Mesendoderm (in vitro differentiated cells): Measurements from ENCODE around the gene STOML1.

Experiments
- DNase-seq: peaks from one replicate; pipeline ENCODE4 v3.0.0; 2013
- H2AK5ac ChIP-seq: 2 replicates; pipeline ENCODE4 v1.6.1; 2013; ENCODE audit warnings: low read length, inconsistent platforms
- H2BK120ac ChIP-seq: 2 replicates; pipeline ENCODE4 v1.6.1; 2013; ENCODE audit warnings: low read depth, mild to moderate bottlenecking, low read length, moderate library complexity, mixed read lengths
- H2BK15ac ChIP-seq: replicated peaks from 2 replicates; pipeline ENCODE4 v1.6.1; 2013; ENCODE audit warnings: low read depth, mild to moderate bottlenecking, moderate library complexity
- H2BK5ac ChIP-seq: 2 replicates; pipeline ENCODE4 v1.6.1; 2013; ENCODE audit warnings: low read length, inconsistent platforms
- H3K18ac ChIP-seq: 2 replicates; pipeline ENCODE4 v1.6.1; 2013; ENCODE audit warnings: mild to moderate bottlenecking, low read length, mixed read lengths
- H3K23ac ChIP-seq: one replicate; pipeline ENCODE4 v1.6.1; 2013; ENCODE audit warnings: low read length
- H3K27ac ChIP-seq: 2 replicates; pipeline ENCODE4 v1.5.1; 2013; ENCODE audit warnings: low read depth, mild to moderate bottlenecking, inconsistent platforms, low read length, moderate library complexity
- H3K27me3 ChIP-seq: 2 replicates; pipeline ENCODE4 v1.6.1; 2013; ENCODE audit warnings: low read length, control low read depth, mild to moderate bottlenecking, inconsistent platforms; ENCODE audit not compliant: insufficient read depth, poor library complexity
- H3K36me3 ChIP-seq: 2 replicates; pipeline ENCODE4 v1.6.1; 2013; ENCODE audit warnings: low read length, inconsistent platforms; ENCODE audit not compliant: control insufficient read depth, insufficient read depth
- H3K4ac ChIP-seq: one replicate; pipeline ENCODE4 v1.6.1; 2013; ENCODE audit warnings: low read depth, mild to moderate bottlenecking, low read length, moderate library complexity
- H3K4me1 ChIP-seq: 2 replicates; pipeline ENCODE4 v1.6.1; 2013; ENCODE audit warnings: low read depth, low read length, inconsistent platforms; ENCODE audit not compliant: control insufficient read depth
- H3K4me2 ChIP-seq: 2 replicates; pipeline ENCODE4 v1.6.1; 2013; ENCODE audit warnings: low read length
- H3K4me3 ChIP-seq: 2 replicates; pipeline ENCODE4 v1.5.1; 2013; ENCODE audit warnings: mild to moderate bottlenecking, low read length
- H3K56ac ChIP-seq: one replicate; pipeline ENCODE4 v1.6.1; 2013; ENCODE audit warnings: low read length
- H3K79me1 ChIP-seq: 2 replicates; pipeline ENCODE4 v1.6.1; 2013; ENCODE audit warnings: low read length, inconsistent platforms
- H3K79me2 ChIP-seq: 2 replicates; pipeline ENCODE4 v1.6.1; 2013; ENCODE audit warnings: mild to moderate bottlenecking, low read length; ENCODE audit not compliant: control insufficient read depth, insufficient read depth
- H3K9ac ChIP-seq: 2 replicates; pipeline ENCODE4 v1.6.1; 2013; ENCODE audit warnings: low read length, inconsistent platforms
- H4K5ac ChIP-seq: one replicate; pipeline ENCODE4 v1.6.1; 2013; ENCODE audit warnings: low read length
- H4K8ac ChIP-seq: one replicate; pipeline ENCODE4 v1.6.1; 2013; ENCODE audit warnings: low read depth, mild to moderate bottlenecking, control low read depth, low read length, moderate library complexity
- WGBS: extraction: QIAGEN DNeasy Blood & Tissue Kit; methylation state at CpG from one replicate; pipeline ENCODE4 v1.1.7; 2013; ENCODE audit warnings: low lambda C conversion rate, missing lambda C conversion rate; ENCODE audit not compliant: insufficient coverage; ENCODE audit errors: extremely low coverage; 5-methylcytosine and 5-hydroxymethylcytosine counted together

The STOML1 gene

GRCh38 chr15:74037171-74038117, 45.3 kb upstream of the STOML1 start:
- Histone ChIP-seq H3K18ac (no peak overlapping the region), H3K56ac (no peak overlapping the region), H3K36me3 (peaks cover 2% of the 10 kb centered on the region), H2BK15ac (no peak overlapping the region), H3K4me3 (no peak overlapping the region), H3K79me2 (no peaks in the 10 kb centered on the region), H4K5ac (no peak overlapping the region), H3K4ac (no peak overlapping the region), H4K8ac (no peak overlapping the region), H3K79me1 (no peaks in the 10 kb centered on the region), H3K23ac (no peak overlapping the region), H3K27me3 (no peaks in the 10 kb centered on the region), H2BK120ac (no peak overlapping the region), H3K27ac (no peak overlapping the region), H2AK5ac (no peak overlapping the region), H3K4me2 (no peak overlapping the region), H2BK5ac (no peak overlapping the region), H3K9ac (no peak overlapping the region), H3K4me1 (peaks cover 4% of the 10 kb centered on the region)
- WGBS: no CpG with 5 or more reads among the region's 21 CpGs
- DNase-seq: no peak

- H2AK5ac ChIP-seq: no peak overlapping the region
- H2BK15ac ChIP-seq: no peak overlapping the region
- no peaks in the 10 kb centered on the region for H3K79me1 ChIP-seq
- peaks cover 4% of the 10 kb centered on the region for H3K4me1 ChIP-seq
- no peak overlapping the region for H3K4ac ChIP-seq
- H3K56ac ChIP-seq: no peak overlapping the region
- H3K23ac ChIP-seq: no peak overlapping the region
- no CpG with 5 or more reads among the region's 21 CpGs for WGBS
- H3K9ac ChIP-seq: no peak overlapping the region
- H3K27ac ChIP-seq: no peak overlapping the region
- H3K18ac ChIP-seq: no peak overlapping the region
- no peak overlapping the region for H3K4me3 ChIP-seq
- H2BK120ac ChIP-seq: no peak overlapping the region
- H3K79me2 ChIP-seq: no peaks in the 10 kb centered on the region
- H2BK5ac ChIP-seq: no peak overlapping the region
- no peak overlapping the region for H4K8ac ChIP-seq
- H4K5ac ChIP-seq: no peak overlapping the region
- H3K27me3 ChIP-seq: no peaks in the 10 kb centered on the region
- peak; percentile 89 for DNase-seq
- H3K4me2 ChIP-seq: no peak overlapping the region
- H3K36me3 ChIP-seq: peaks cover 2% of the 10 kb centered on the region
Measured at GRCh38 chr15:74036271-74037170, 44.4 kb upstream of the STOML1 start.

GRCh38 chr15:74035121-74036017, 43.3 kb upstream of the STOML1 start:
- Histone ChIP-seq H3K36me3 (peaks cover 2% of the 10 kb centered on the region), H3K27ac (no peak overlapping the region), H2AK5ac (no peak overlapping the region), H3K27me3 (no peaks in the 10 kb centered on the region), H3K4me2 (no peak overlapping the region), H3K9ac (no peak overlapping the region), H3K79me1 (no peaks in the 10 kb centered on the region), H3K4ac (no peak overlapping the region), H2BK5ac (no peak overlapping the region), H3K56ac (no peak overlapping the region), H3K4me1 (peaks cover 2% of the 10 kb centered on the region), H3K18ac (no peak overlapping the region), H2BK15ac (no peak overlapping the region), H4K8ac (no peak overlapping the region), H3K23ac (no peak overlapping the region), H3K4me3 (no peak overlapping the region), H4K5ac (no peak overlapping the region), H3K79me2 (no peaks in the 10 kb centered on the region), H2BK120ac (no peak overlapping the region)
- no CpG with 5 or more reads among the region's 28 CpGs for WGBS
- DNase-seq: no peak

- WGBS: no CpG with 5 or more reads among the region's 10 CpGs
- no peak overlapping the region for H3K9ac ChIP-seq
- no peak overlapping the region for H3K4me3 ChIP-seq
- no peaks in the 10 kb centered on the region for H3K79me2 ChIP-seq
- no peak overlapping the region for H3K4me2 ChIP-seq
- no peaks in the 10 kb centered on the region for H3K27me3 ChIP-seq
- H3K4me1 ChIP-seq: no peaks in the 10 kb centered on the region
- H3K56ac ChIP-seq: no peak overlapping the region
- no peak overlapping the region for H2BK120ac ChIP-seq
- no peak overlapping the region for H3K23ac ChIP-seq
- peaks cover 2% of the 10 kb centered on the region for H3K36me3 ChIP-seq
- no peak overlapping the region for H4K8ac ChIP-seq
- H3K27ac ChIP-seq: no peak overlapping the region
- no peaks in the 10 kb centered on the region for H3K79me1 ChIP-seq
- no peak for DNase-seq
- no peak overlapping the region for H3K4ac ChIP-seq
- no peak overlapping the region for H2BK15ac ChIP-seq
- H2AK5ac ChIP-seq: no peak overlapping the region
- H3K18ac ChIP-seq: no peak overlapping the region
- no peak overlapping the region for H4K5ac ChIP-seq
- H2BK5ac ChIP-seq: no peak overlapping the region
Measured at GRCh38 chr15:74034206-74034755, 42.2 kb upstream of the STOML1 start.
